ENCODE measurements around the gene FBXO46.

The FBXO46 gene

GRCh38 chr19:45681391-45682015 is 49.2 kb downstream of the FBXO46 start:
- peak; percentile 87 for DNase-seq

DNA sequence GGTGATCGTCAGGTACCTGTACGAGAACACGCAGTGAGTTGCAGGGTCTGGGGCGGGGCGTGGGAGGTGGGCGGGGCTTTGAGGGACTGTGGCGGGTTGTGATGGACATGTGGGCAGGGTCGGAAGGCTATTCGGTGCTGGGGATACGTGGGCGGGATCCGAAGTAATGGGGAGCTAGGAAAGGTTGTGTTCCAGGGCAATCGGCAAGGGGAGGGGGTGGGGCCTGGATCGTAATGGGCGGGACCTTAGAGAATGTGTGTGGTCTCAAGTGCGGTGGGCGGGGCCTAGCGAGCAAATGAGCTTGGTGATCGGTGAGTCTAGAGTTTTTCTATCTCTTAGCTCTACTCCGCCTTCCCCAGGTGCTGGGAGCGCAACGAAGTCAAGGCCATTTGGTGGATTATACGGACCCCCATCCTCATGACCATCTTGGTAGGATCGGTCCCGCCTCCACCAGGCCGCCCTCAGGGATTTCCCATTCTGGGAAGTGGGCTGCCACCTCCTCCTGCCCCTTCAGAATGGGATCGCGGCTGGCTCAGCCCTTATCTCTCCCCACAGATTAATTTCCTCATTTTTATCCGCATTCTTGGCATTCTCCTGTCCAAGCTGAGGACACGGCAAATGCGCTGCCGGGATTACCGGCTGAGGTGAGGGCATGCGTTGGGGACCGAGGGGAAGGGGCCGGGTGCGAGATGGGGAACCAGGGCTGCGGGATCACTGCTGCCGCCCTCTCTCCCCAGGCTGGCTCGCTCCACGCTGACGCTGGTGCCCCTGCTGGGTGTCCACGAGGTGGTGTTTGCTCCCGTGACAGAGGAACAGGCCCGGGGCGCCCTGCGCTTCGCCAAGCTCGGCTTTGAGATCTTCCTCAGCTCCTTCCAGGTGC is 53.1 kb downstream of the FBXO46 start:
- DNase-seq = peak; percentile 86

DNA sequence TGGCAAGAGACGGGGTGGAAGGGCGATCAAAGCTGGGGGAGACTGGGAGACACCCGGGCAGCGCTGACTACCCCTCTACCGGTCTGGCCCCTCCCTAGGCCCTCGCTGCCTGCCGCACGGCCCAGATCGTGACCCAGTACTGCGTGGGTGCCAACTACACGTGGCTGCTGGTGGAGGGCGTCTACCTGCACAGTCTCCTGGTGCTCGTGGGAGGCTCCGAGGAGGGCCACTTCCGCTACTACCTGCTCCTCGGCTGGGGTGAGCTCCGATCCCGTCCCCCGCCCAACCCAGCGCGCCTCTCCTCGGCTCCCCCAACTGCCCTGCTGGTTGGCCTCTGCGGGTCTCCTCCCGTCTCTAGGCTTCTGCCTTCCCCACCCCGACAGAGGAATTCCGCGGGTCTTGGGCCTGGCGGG is 53.8 kb downstream of the FBXO46 start:
- peak; percentile 34 for DNase-seq

- no peak for DNase-seq
These were observed 55.8 kb downstream of the FBXO46 start for GRCh38 chr19:45674946-45675345.

DNA sequence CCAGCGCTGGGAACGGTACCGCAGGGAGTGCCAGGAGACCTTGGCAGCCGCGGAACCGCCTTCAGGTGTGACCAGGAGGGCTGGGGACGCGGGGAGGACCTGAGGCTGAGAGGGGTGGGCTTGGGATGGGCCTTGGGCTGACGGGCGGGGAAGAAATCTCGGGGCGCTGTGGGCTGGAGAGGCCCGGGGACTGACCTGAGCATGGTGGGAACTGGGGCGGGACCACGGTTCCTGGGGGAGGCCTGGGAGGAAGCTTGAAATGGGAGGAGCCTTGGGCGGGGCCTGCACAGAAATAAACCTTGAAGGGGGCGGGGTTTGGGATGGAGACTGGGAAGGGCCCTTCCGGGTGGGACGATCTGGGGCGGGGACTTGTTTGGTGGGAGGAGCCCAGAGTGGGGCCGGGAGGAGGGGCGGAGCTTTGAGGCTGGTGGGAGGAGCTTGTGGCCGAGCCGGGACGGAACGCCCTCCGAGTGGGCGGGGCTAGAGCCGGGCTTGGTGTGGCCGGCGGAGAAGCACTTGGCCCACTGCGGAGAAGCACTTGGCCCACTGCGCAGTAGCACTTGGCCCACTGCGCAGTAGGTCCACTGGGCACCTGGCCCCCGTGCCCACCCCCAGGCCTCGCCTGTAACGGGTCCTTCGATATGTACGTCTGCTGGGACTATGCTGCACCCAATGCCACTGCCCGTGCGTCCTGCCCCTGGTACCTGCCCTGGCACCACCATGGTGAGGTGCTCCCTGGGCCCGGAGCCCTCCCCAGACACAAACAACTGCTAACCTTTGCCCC is 59.8 kb downstream of the FBXO46 start:
- peak; percentile 58 for DNase-seq

- DNase-seq = no peak
These were observed 62.3 kb downstream of the FBXO46 start for GRCh38 chr19:45668342-45668871.

DNA sequence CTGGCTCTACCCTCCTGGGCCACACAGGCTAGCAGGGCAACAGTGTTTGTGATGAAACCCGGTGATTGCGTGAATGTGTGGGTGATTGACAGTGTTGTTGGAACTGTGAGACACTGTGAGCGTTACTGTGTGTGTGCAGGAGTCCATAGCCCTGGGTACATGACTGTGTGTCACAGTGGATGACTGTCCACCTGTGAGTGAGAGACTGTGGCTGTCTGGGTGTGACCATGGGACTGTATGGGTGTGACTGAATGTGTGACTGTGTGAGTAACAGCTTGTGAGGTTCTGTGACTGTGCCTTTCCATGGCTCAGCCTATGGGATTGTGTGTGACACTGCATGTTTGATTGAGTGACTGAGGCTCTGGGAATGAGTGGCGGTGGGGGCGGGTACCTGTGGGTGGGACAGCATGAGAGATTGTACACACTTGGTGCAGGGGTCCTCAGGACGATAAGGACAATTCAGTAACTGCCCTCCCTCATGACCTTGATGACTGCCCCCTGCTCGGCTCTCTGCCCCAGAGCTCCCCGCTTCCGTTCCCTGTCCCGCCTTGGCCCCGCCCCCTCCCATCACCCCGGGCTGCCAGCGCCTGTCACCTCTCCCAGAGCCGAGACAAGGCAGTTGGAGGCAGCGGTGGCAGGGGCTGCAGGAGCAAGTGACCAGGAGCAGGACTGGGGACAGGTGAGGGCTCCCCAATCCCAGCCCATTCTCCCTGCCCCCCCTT is 62.9 kb downstream of the FBXO46 start, which contains the start of gene GIPR:
GIPR (plus strand) TSS at position 602 of the 722 bp plus-strand sequence. CDS start 1,300 bp downstream, outside the sequence.
- peak; percentile 52 for DNase-seq

- DNase-seq = no peak
These were observed 66.1 kb downstream of the FBXO46 start for GRCh38 chr19:45664575-45664974.

- DNase-seq = no peak
These were observed 66.9 kb downstream of the FBXO46 start for GRCh38 chr19:45663800-45664199.

- no peak for DNase-seq
These were observed 70.1 kb downstream of the FBXO46 start for GRCh38 chr19:45660636-45661035.

All from CD4-positive, alpha-beta T cell treated with Interferon gamma for 1 hour (primary cell).